Measurements from ENCODE around the gene DERA.

The DERA gene

GRCh38 chr12:16070113-16070512, 159.0 kb downstream of the DERA start:
- no peaks in the 10 kb centered on the region for H3K9me2 ChIP-seq (replicated peaks; ENCODE audit: insufficient read depth, low read length)
- H3K27me3 ChIP-seq (ENCODE audit: low read length): no peaks in the 10 kb centered on the region
- no peak overlapping the region for H3K9ac ChIP-seq (ENCODE audit: low read length)
- H3F3A ChIP-seq (ENCODE audit: insufficient read depth): no peaks in the 10 kb centered on the region
- H3K4me3 ChIP-seq (ENCODE audit: insufficient read depth, low read length, poor library complexity, severe bottlenecking): no peak overlapping the region
- H2AFZ ChIP-seq (ENCODE audit: low read depth, low read length, severe bottlenecking): no peak overlapping the region
- H3K4me2 ChIP-seq (ENCODE audit: low read depth, low read length, poor library complexity, severe bottlenecking): no peak overlapping the region
- no peaks in the 10 kb centered on the region for H3K79me2 ChIP-seq (ENCODE audit: insufficient read depth, low read length)
- H3K9me3 ChIP-seq (ENCODE audit: insufficient read depth, low read length): no peaks in the 10 kb centered on the region
- no peak overlapping the region for H3K27ac ChIP-seq (ENCODE audit: low read depth, low read length)
- TF ChIP-seq EZH2phosphoT487 (conservative IDR thresholded peaks at IDR 0.05; ENCODE audit: low read length): no peak
- no peak for TF ChIP-seq CTCF (IDR thresholded peaks at IDR 0.05; ENCODE audit: insufficient read depth, low read length, poor library complexity, severe bottlenecking)
- no peaks in the 10 kb centered on the region for H4K20me1 ChIP-seq (ENCODE audit: low read depth, low read length)
- no peaks in the 10 kb centered on the region for H3K36me3 ChIP-seq (ENCODE audit: low read length)

GRCh38 chr12:16072678-16073077, 161.5 kb downstream of the DERA start:
- no peak overlapping the region for H2AFZ ChIP-seq (ENCODE audit: low read depth, low read length, severe bottlenecking)

GRCh38 chr12:16074894-16075293, 163.8 kb downstream of the DERA start:
- Histone ChIP-seq H3K27ac (ENCODE audit: low read depth, low read length) (no peak overlapping the region), H3K4me3 (ENCODE audit: insufficient read depth, low read length, poor library complexity, severe bottlenecking) (no peak overlapping the region), H3K4me2 (ENCODE audit: low read depth, low read length, poor library complexity, severe bottlenecking) (no peak overlapping the region), H3K27me3 (ENCODE audit: low read length) (no peaks in the 10 kb centered on the region), H3K9me3 (ENCODE audit: insufficient read depth, low read length) (no peaks in the 10 kb centered on the region), H3K79me2 (ENCODE audit: insufficient read depth, low read length) (no peaks in the 10 kb centered on the region), H3K36me3 (ENCODE audit: low read length) (no peaks in the 10 kb centered on the region), H3K9me2 (replicated peaks; ENCODE audit: insufficient read depth, low read length) (no peaks in the 10 kb centered on the region), H3K9ac (ENCODE audit: low read length) (no peak overlapping the region), H4K20me1 (ENCODE audit: low read depth, low read length) (no peaks in the 10 kb centered on the region), H3F3A (ENCODE audit: insufficient read depth) (no peaks in the 10 kb centered on the region), H2AFZ (ENCODE audit: low read depth, low read length, severe bottlenecking) (no peak overlapping the region)
- TF ChIP-seq CTCF (IDR thresholded peaks at IDR 0.05; ENCODE audit: insufficient read depth, low read length, poor library complexity, severe bottlenecking) (no peak), EZH2phosphoT487 (conservative IDR thresholded peaks at IDR 0.05; ENCODE audit: low read length) (no peak)

More at GRCh38 chr12:16072678-16073077, 161.5 kb downstream of the DERA start:
- Histone ChIP-seq H3K9ac (ENCODE audit: low read length) (no peak overlapping the region), H3K4me2 (ENCODE audit: low read depth, low read length, poor library complexity, severe bottlenecking) (no peak overlapping the region), H3K27me3 (ENCODE audit: low read length) (no peaks in the 10 kb centered on the region), H3F3A (ENCODE audit: insufficient read depth) (no peaks in the 10 kb centered on the region), H3K4me3 (ENCODE audit: insufficient read depth, low read length, poor library complexity, severe bottlenecking) (no peak overlapping the region), H3K9me3 (ENCODE audit: insufficient read depth, low read length) (no peaks in the 10 kb centered on the region), H4K20me1 (ENCODE audit: low read depth, low read length) (no peaks in the 10 kb centered on the region), H3K36me3 (ENCODE audit: low read length) (no peaks in the 10 kb centered on the region), H3K79me2 (ENCODE audit: insufficient read depth, low read length) (no peaks in the 10 kb centered on the region), H3K9me2 (replicated peaks; ENCODE audit: insufficient read depth, low read length) (no peaks in the 10 kb centered on the region), H3K27ac (ENCODE audit: low read depth, low read length) (no peak overlapping the region)
- no peak for TF ChIP-seq EZH2phosphoT487 (conservative IDR thresholded peaks at IDR 0.05; ENCODE audit: low read length)
- no peak for TF ChIP-seq CTCF (IDR thresholded peaks at IDR 0.05; ENCODE audit: insufficient read depth, low read length, poor library complexity, severe bottlenecking)

Measured in SU-DHL-6 (cell line).